Measurements from ENCODE around the gene FKBP6. TPM values are rescaled to one million over a fixed set of nuclear protein-coding genes. Genes with fewer than 3 reads are reported as not detected.
A peak's percentile ranks its signal among the peaks of the same experiment; 100 is the strongest.
"Not testable (repeated sequence)": the region's sequence is repeated elsewhere in the genome, so short reads cannot be mapped to it uniquely, and the experiment has no call there.

Gene FKBP6
- total RNA-seq, 2 donors from 2014 or later = not detected

DNA sequence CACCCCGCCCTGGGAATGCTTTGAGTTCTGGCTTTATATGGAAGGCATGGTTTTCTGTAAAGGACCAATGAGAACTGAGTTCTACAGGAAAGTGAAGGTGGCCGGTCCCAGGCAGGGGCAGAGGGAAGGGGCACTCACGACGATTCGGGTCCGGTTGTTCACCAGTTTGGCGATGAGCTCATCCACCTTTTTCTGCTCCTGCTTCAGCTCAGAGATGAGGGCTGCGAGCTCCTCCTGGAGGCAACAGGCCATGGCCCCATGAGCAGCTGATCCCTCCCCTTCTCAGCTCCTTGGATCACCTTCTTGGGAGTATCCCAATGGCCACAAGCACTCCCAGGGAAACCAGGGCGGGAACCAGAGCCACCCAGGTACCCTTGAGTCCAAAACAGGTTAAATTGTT is 8.0 kb upstream of the FKBP6 start:
- 30 to 36% methylated on average over 7 to 9 of the region's 9 CpGs for WGBS, 2 donors
- peak; percentile 48 to 68 (median 56) for DNase-seq

DNA sequence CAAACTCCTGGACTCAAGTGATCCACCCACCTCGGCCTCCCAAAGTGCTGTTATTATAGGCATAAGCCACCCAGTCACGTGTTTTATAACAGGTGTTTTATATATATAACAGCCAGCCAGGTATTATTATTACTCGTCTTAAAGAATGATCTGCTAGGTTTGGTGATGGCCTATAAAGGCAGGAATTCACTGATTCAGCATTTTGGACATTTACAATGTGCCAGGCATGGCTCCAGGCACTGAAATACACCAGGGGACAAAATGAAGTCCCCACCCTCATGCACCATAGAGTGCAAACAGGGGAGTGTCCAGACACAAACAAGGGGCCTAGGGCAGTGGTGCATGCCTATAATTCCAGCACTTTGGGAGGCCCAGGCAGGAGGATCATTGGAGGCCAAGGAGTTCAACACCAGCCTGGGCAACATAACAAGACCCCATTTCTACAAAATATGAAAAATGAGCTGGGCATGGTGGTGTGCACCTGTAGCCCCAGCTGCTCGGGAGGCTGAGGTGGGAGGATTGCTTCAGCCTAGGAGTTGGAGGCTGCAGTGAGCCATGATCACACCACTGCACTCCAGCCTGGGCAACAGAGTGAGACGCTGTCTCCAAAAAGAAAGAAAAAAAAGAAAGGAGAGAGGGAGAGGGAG is 4.4 kb upstream of the FKBP6 start:
- intact Hi-C loops (cut with DNase I); DNase-seq; ATAC-seq; H3K36me3 ChIP-seq (replicated peaks in 1 of 2; ENCODE audit: insufficient read depth in 1 of 2, low read depth in 2 of 2); H3K27me3 ChIP-seq; H3K4me3 ChIP-seq; H3K9me3 ChIP-seq: not testable (repeated sequence)
- H3K27ac ChIP-seq = peak overlapping the region in 2 of 4 donors; percentile 72 to 78
- 63 to 69% methylated on average over 5 of the region's 5 CpGs for WGBS, 2 donors
- H3K4me1 ChIP-seq = peaks cover 51% of the 10 kb centered on the region

More for the DNA sequence above, 8.0 kb upstream of the FKBP6 start:
- peaks cover 44% of the 10 kb centered on the region for H3K4me1 ChIP-seq
- H3K27me3 ChIP-seq; H3K36me3 ChIP-seq (replicated peaks in 1 of 2; ENCODE audit: insufficient read depth in 1 of 2, low read depth in 2 of 2); H3K4me3 ChIP-seq; H3K9me3 ChIP-seq; intact Hi-C loops (cut with DNase I): not testable (repeated sequence)
- H3K27ac ChIP-seq = peak overlapping the region in 3 of 4 donors; percentile 59 to 73 (median 71)
- ATAC-seq = peak; percentile 57
- TF ChIP-seq, protein P1, sequence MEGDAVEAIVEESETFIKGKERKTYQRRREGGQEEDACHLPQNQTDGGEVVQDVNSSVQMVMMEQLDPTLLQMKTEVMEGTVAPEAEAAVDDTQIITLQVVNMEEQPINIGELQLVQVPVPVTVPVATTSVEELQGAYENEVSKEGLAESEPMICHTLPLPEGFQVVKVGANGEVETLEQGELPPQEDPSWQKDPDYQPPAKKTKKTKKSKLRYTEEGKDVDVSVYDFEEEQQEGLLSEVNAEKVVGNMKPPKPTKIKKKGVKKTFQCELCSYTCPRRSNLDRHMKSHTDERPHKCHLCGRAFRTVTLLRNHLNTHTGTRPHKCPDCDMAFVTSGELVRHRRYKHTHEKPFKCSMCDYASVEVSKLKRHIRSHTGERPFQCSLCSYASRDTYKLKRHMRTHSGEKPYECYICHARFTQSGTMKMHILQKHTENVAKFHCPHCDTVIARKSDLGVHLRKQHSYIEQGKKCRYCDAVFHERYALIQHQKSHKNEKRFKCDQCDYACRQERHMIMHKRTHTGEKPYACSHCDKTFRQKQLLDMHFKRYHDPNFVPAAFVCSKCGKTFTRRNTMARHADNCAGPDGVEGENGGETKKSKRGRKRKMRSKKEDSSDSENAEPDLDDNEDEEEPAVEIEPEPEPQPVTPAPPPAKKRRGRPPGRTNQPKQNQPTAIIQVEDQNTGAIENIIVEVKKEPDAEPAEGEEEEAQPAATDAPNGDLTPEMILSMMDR (IDR thresholded peaks at IDR 0.05) = peak in 2 of 7 experiments; percentile 20 to 24

DNA sequence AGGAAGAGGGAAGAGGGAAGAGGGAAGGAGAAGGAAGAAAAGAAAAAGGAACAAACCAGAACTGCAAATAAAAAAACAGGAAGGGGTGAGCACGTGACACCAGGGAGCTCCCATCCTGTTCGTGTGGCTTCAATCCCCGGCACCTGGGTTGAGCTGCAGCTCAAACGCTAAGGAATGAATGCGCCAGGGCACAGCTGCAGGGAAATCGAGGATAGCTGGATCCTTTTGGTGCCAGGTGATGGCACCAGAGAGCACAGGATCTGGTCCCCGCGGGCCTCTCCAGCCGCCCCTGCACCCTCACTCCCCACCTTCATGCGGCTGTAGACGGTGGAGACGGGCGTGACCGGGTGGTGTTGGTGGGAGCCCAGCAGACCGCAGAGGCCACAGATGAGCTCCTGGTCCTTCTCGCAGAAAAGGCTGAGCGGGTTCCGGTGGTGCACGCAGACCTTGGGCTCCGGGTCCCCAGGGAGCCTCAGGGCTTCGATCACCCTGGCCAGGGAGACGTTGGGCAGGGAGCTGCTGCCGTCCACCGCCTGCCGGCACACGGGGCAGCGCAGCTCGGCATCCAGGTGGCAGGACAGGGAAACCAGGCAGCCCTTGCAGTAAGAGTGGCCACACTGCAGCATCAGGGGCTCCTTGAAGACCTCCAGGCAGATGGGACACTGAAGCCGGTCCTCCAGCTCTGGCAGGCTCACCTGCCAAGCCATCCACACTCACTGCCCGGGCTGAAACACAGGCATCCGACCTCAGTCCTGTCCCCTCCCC is 3.7 kb upstream of the FKBP6 start:
- H3K27ac ChIP-seq = peak overlapping the region in 3 of 4 donors; percentile 69 to 78 (median 72)
- peak overlapping the region; percentile 7 to 9 for H3K4me3 ChIP-seq
- peak; percentile 65 to 75 (median 72) for DNase-seq
- intact Hi-C loops (cut with DNase I); H3K36me3 ChIP-seq (replicated peaks in 1 of 2; ENCODE audit: insufficient read depth in 1 of 2, low read depth in 2 of 2); H3K27me3 ChIP-seq; H3K9me3 ChIP-seq: not testable (repeated sequence)
- 6% methylated on average over 12 to 30 of the region's 31 CpGs for WGBS, 2 donors
- peak; percentile 59 for ATAC-seq
- peak in 1 of 3 donors; percentile 20 for TF ChIP-seq POLR2A (IDR thresholded peaks at IDR 0.05)
- TF ChIP-seq, protein P1 (IDR thresholded peaks at IDR 0.05) = peak; percentile 16 to 69 (median 54)
- peaks cover 46% of the 10 kb centered on the region for H3K4me1 ChIP-seq

DNA sequence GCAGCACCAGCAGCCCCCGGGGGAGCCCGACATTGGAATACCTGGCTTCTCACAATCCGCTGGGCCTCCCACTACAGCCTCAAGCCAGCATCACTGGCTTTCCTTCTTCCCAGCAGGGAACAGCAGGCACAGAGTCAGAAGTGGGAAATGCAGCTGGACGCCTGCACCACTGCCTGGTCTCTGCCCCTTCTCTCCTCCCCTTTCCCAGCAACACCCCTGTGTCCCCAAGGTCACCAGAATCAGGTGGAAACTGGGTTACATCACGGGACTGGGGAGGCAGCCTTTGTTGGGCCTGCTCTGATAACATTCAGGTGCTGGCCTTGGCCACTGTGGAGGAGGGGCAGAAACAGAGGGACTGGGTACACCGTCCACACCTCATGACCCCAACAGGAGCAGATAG is 2.5 kb upstream of the FKBP6 start:
- H3K9me3 ChIP-seq; H3K27me3 ChIP-seq; H3K4me3 ChIP-seq; intact Hi-C loops (cut with DNase I); H3K36me3 ChIP-seq (replicated peaks in 1 of 2; ENCODE audit: insufficient read depth in 1 of 2, low read depth in 2 of 2): not testable (repeated sequence)
- peaks cover 34% of the 10 kb centered on the region for H3K4me1 ChIP-seq
- ATAC-seq (peak; percentile 91), DNase-seq (peak; percentile 80 to 93 (median 88))
- WGBS, 2 donors = 0 to 31% methylated on average over 2 to 6 of the region's 6 CpGs
- TF ChIP-seq POLR2A (IDR thresholded peaks at IDR 0.05) = peak; percentile 35 to 77 (median 66)
- TF ChIP-seq, protein P1 (IDR thresholded peaks at IDR 0.05) = peak in 1 of 7 experiments; percentile 8
- peak overlapping the region; percentile 15 to 78 (median 70) for H3K27ac ChIP-seq

DNA sequence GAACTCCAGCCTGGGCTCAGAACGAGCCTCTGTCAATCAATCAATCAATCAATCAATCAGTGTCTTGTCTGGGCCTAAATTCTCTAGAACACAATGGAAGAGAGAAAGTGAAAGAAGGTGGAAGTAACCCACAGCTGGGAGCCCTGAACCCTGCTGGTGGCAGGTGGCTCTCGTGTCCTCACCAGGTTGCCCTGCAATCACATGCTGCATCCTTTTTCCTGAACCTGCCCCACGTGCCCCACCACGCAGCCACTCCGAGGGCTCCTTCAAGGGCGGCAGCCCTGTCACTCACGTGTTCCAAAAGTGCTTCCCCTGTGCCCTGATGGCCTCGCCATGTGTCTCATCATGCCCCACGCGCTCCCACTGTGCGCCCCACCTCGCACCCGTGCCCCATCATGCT is 512 bp upstream of the FKBP6 start:
- H3K9me3 ChIP-seq; intact Hi-C loops (cut with DNase I); H3K4me3 ChIP-seq; H3K27ac ChIP-seq; H3K27me3 ChIP-seq; DNase-seq; ATAC-seq; H3K36me3 ChIP-seq (replicated peaks in 1 of 2; ENCODE audit: insufficient read depth in 1 of 2, low read depth in 2 of 2): not testable (repeated sequence)
- WGBS, 2 donors = 62 to 84% methylated on average over 3 to 6 of the region's 13 CpGs
- peaks cover 32% of the 10 kb centered on the region for H3K4me1 ChIP-seq
